HCT116 (cell line): Measurements from ENCODE around the gene CTIF. TPM values are rescaled to one million over a fixed set of nuclear protein-coding genes. Genes with fewer than 3 reads are reported as not detected.

Experiments
- ATAC-seq: fragments of 200-7000 bp; cut with Tn5 transposase; 2 replicates; pipeline ENCODE4 v1.9.1; 2020; ENCODE audit warnings: mild to moderate bottlenecking, moderate library complexity
- BruUV-seq: library from RNA; stranded (reverse); fragments of 400-500 nt; replicated peaks from 2 replicates; lab custom pipeline; 2021; lab: Mats Ljungman, UMichigan
- CTCF ChIA-PET: fragments of 300-600 bp; sonication (Branson Sonifier 250); formaldehyde crosslinking; loops from one replicate; lab custom pipeline; 2021; ENCODE audit warnings: antibody characterized with exemption; lab: Charles Lee
- POLR2A ChIA-PET: fragments of 300-600, 350-600 bp; sonication (Branson Sonifier 250); formaldehyde crosslinking; loops from one replicate; lab custom pipeline; 2021; ENCODE audit warnings: antibody characterized with exemption; lab: Charles Lee
- RAD21 ChIA-PET, 2 experiments: fragments of 300-600 bp; sonication (Branson Sonifier 250); formaldehyde crosslinking; loops; one replicate each; lab custom pipeline; 2023; ENCODE audit warnings: low total read pairs in 2 of 2; ENCODE audit not compliant: uncharacterized antibody in 2 of 2, unreplicated experiment in 2 of 2, low non-redundant PET in 1 of 2; lab: Charles Lee
- DNase-seq: peaks from one replicate; pipeline ENCODE4 v3.0.0-alpha.2; 2010; ENCODE audit warnings: low read depth, low spot score
- H2AFZ ChIP-seq: fragments of 200-600 bp; shearing (Covaris generic), sonication (generic); 2 replicates; pipeline ENCODE4 v1.6.1; 2017; ENCODE audit warnings: low read depth, mixed run types, mixed read lengths, antibody characterized with exemption, low read length; ENCODE audit not compliant: poor library complexity, severe bottlenecking
- H3K27ac ChIP-seq: 2 replicates; pipeline ENCODE4 v1.5.1; 2012; ENCODE audit warnings: low read depth, low read length
- H3K27me3 ChIP-seq: fragments of 200-600 bp; sonication (generic); 2 replicates; pipeline ENCODE4 v1.6.1; 2016; ENCODE audit warnings: mixed run types, low read length, mixed read lengths; ENCODE audit not compliant: insufficient read depth
- H3K36me3 ChIP-seq, 2 experiments: fragments of 200-500 bp in 1 of 2; fragments of 200-600 bp in 1 of 2; sonication (Bioruptor generic) in 1 of 2; sonication (generic) in 1 of 2; 2 replicates each; pipeline versions ENCODE4 v1.5.1 to v1.6.1; 2014 to 2016; ENCODE audit warnings: low read length in 2 of 2, inconsistent platforms in 1 of 2, mixed read lengths in 1 of 2, mixed run types in 1 of 2; ENCODE audit not compliant: insufficient read depth in 2 of 2, control insufficient read depth in 1 of 2
- H3K4me1 ChIP-seq, 2 experiments: fragments of 200-600 bp in 1 of 2; sonication (generic) in 1 of 2; 2 replicates each; pipeline versions ENCODE4 v1.5.1 to v1.6.1; 2012 to 2017; ENCODE audit warnings: low read length in 2 of 2, inconsistent platforms in 1 of 2, mild to moderate bottlenecking in 1 of 2, mixed read lengths in 1 of 2, mixed run types in 1 of 2, moderate library complexity in 1 of 2; ENCODE audit not compliant: insufficient read depth in 2 of 2, control insufficient read depth in 1 of 2
- H3K4me2 ChIP-seq: fragments of 200-600 bp; sonication (generic); 2 replicates; pipeline ENCODE4 v1.6.1; 2017; ENCODE audit warnings: mixed run types, low read length, mixed read lengths
- H3K4me3 ChIP-seq, 2 experiments: fragments of 200-600 bp in 1 of 2; sonication (generic) in 1 of 2; replicated peaks in 1 of 2; 2 replicates each; pipeline ENCODE4 v1.5.1; 2011 to 2016; ENCODE audit warnings: low read length in 2 of 2, control low read depth in 1 of 2, low read depth in 1 of 2, mild to moderate bottlenecking in 1 of 2, mixed read lengths in 1 of 2, mixed run types in 1 of 2
- H3K79me2 ChIP-seq: fragments of 200-600 bp; sonication (generic); 2 replicates; pipeline ENCODE4 v1.6.1; 2017; ENCODE audit warnings: mild to moderate bottlenecking, mixed run types, low read length, moderate library complexity, mixed read lengths; ENCODE audit not compliant: insufficient read depth
- H3K9ac ChIP-seq: fragments of 200-600 bp; sonication (generic); 2 replicates; pipeline ENCODE4 v1.6.1; 2016; ENCODE audit warnings: low read length, mixed read lengths
- H3K9me2 ChIP-seq: fragments of 200-600 bp; sonication (generic), shearing (Covaris generic); 2 replicates; pipeline ENCODE4 v1.6.1; 2017; ENCODE audit warnings: mixed run types, mild to moderate bottlenecking, moderate library complexity; ENCODE audit not compliant: insufficient read depth
- H3K9me3 ChIP-seq, 2 experiments: fragments of 200-500 bp in 1 of 2; fragments of 200-600 bp in 1 of 2; sonication (Bioruptor generic) in 1 of 2; sonication (generic) in 1 of 2; 2 replicates each; pipeline ENCODE4 v1.6.1; 2014 to 2017; ENCODE audit warnings: low read length in 2 of 2, mixed read lengths in 2 of 2, inconsistent platforms in 1 of 2, low read depth in 1 of 2, mild to moderate bottlenecking in 1 of 2, mixed run types in 1 of 2, moderate library complexity in 1 of 2; ENCODE audit not compliant: control insufficient read depth in 1 of 2, insufficient read depth in 1 of 2
- H4K20me1 ChIP-seq: fragments of 200-600 bp; sonication (generic), shearing (Covaris generic); 2 replicates; pipeline ENCODE4 v1.6.1; 2017; ENCODE audit warnings: mixed run types, mild to moderate bottlenecking, moderate library complexity; ENCODE audit not compliant: insufficient read depth
- CBX3 ChIP-seq: IDR thresholded peaks from 2 replicates; pipeline ENCODE4 v1.6.1; 2012; ENCODE audit warnings: low read depth
- CEBPB ChIP-seq: IDR thresholded peaks from 2 replicates; pipeline ENCODE4 v1.6.1; 2012; ENCODE audit warnings: low read depth
- EGR1 ChIP-seq: IDR thresholded peaks from 2 replicates; pipeline ENCODE4 v1.6.1; 2012; ENCODE audit warnings: low read depth
- ELF1 ChIP-seq: IDR thresholded peaks from 2 replicates; pipeline ENCODE4 v1.6.1; 2012; ENCODE audit warnings: low read depth, borderline replicate concordance
- POLR2AphosphoS5 ChIP-seq: IDR thresholded peaks from 2 replicates; pipeline ENCODE4 v1.6.1; 2011; ENCODE audit warnings: mild to moderate bottlenecking, low read depth, low read length, moderate library complexity
- RAD21 ChIP-seq: IDR thresholded peaks from 2 replicates; pipeline ENCODE4 v1.6.1; 2012; ENCODE audit warnings: low read depth, mild to moderate bottlenecking
- SIN3A ChIP-seq: IDR thresholded peaks from 2 replicates; pipeline ENCODE4 v1.6.1; 2012; ENCODE audit warnings: low read depth
- SP1 ChIP-seq: IDR thresholded peaks from 2 replicates; pipeline ENCODE4 v1.6.1; 2012; ENCODE audit warnings: low read depth
- YY1 ChIP-seq: IDR thresholded peaks from 2 replicates; pipeline ENCODE4 v1.6.1; 2011; ENCODE audit warnings: low read length, low read depth, moderate library complexity, mild to moderate bottlenecking; ENCODE audit not compliant: insufficient replicate concordance; ENCODE audit errors: extremely low read depth
- ZBTB33 ChIP-seq: IDR thresholded peaks from 2 replicates; pipeline ENCODE4 v1.6.1; 2011; ENCODE audit warnings: mild to moderate bottlenecking, low read length, moderate library complexity; ENCODE audit not compliant: insufficient replicate concordance; ENCODE audit errors: extremely low read depth
- ZFX ChIP-seq: fragments of 450-650 bp; IDR thresholded peaks from 2 replicates; pipeline ENCODE4 v1.6.1; 2017
- intact Hi-C: fragments of 100-400 bp; cut with micrococcal nuclease; formaldehyde crosslinking; loops from 2 replicates; pipeline ENCODE4 v1.10.0; 2022
- total RNA-seq: library from RNA; stranded (reverse); gene quantifications from one replicate; pipeline ENCODE4 v1.2.1, GENCODE V29; 2021; ENCODE audit not compliant: unreplicated experiment
- TF ChIP-seq, protein P1 (sequence below): IDR thresholded peaks from 2 replicates; pipeline ENCODE4 v1.6.1; 2012
- TF ChIP-seq, protein P2 (sequence below): IDR thresholded peaks from 2 replicates; pipeline ENCODE4 v1.6.1; 2012

Gene CTIF
- total RNA-seq, 1 experiment from 2014 or later: 19.7 TPM

- Histone ChIP-seq H3K9me2 (no peaks in the 10 kb centered on the region), H3K9me3 (no peaks in the 10 kb centered on the region), H3K4me2 (peak overlapping the region; percentile 55), H3K27ac (peak overlapping the region; percentile 28; the same call in 1 of the 2 replicates), H3K36me3 (no peaks in the 10 kb centered on the region; a peak in 1 of 4 replicates), H3K9ac (no peak overlapping the region; the same call in 1 of the 2 replicates), H2AFZ (no peak overlapping the region), H3K27me3 (no peaks in the 10 kb centered on the region), H3K4me1 (peaks cover 22 to 27% of the 10 kb centered on the region in 2 experiments), H4K20me1 (no peaks in the 10 kb centered on the region), H3K79me2 (no peaks in the 10 kb centered on the region), H3K4me3 (no peak overlapping the region)
- ChIA-PET POLR2A (no interaction called here), RAD21 (no interaction called here), CTCF (interaction anchor here (3.3 kb wide), 1 partner anchor 186 kb away, joined by 28 read pairs; no protein-coding TSS in a partner anchor)
- TF ChIP-seq, protein P1, sequence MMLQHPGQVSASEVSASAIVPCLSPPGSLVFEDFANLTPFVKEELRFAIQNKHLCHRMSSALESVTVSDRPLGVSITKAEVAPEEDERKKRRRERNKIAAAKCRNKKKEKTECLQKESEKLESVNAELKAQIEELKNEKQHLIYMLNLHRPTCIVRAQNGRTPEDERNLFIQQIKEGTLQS: no peak
- TF ChIP-seq, protein P2, sequence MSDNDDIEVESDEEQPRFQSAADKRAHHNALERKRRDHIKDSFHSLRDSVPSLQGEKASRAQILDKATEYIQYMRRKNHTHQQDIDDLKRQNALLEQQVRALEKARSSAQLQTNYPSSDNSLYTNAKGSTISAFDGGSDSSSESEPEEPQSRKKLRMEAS: no peak
- no peak for TF ChIP-seq SIN3A
- TF ChIP-seq ZBTB33: no peak
- TF ChIP-seq CBX3: no peak
- TF ChIP-seq CEBPB: peak; percentile 98
- TF ChIP-seq RAD21: 0 out of 2 replicates have a peak, but pooled peaks have one; percentile 15
- no peak for TF ChIP-seq EGR1
- TF ChIP-seq ELF1: peak; percentile 63
- TF ChIP-seq ZFX: no peak
- TF ChIP-seq SP1: peak; percentile 22; the same call in 1 of the 2 replicates
- peak; percentile 13; the same call in 1 of the 2 replicates for TF ChIP-seq POLR2AphosphoS5
- peak; percentile 22 for TF ChIP-seq YY1
- DNase-seq (no peak), ATAC-seq (peak; percentile 68)
- no TSS peak for BruUV-seq
- intact Hi-C loops: loop anchor here (5.0 to 10.0 kb wide), 3 partner anchors 127 to 640 kb away; partner anchors contain the start of gene CTIF
These were observed 123.3 kb downstream of the CTIF start for GRCh38 chr18:48662011-48662661.
